Parathyroid adenoma (tissue), 2 donors: ENCODE data around the gene FBLN2.

Experiments used
- H2AFZ ChIP-seq: fragments of 300-600 bp; sonication (generic); one replicate; pipeline ENCODE4 v1.7.0; 2017; ENCODE audit warnings: antibody characterized with exemption, mild to moderate bottlenecking
- H3K27ac ChIP-seq: fragments of 300-600 bp; sonication (generic); one replicate; pipeline ENCODE4 v1.7.0; 2017
- H3K27me3 ChIP-seq: fragments of 300-600 bp; sonication (generic); one replicate; pipeline ENCODE4 v1.7.0; 2017; ENCODE audit warnings: low read length; ENCODE audit not compliant: control insufficient read depth, insufficient read depth
- H3K36me3 ChIP-seq: fragments of 300-600 bp; sonication (generic); one replicate; pipeline ENCODE4 v1.7.0; 2017; ENCODE audit warnings: low read length; ENCODE audit not compliant: control insufficient read depth, insufficient read depth
- H3K4me1 ChIP-seq: fragments of 300-600 bp; sonication (generic); one replicate; pipeline ENCODE4 v1.7.0; 2017; ENCODE audit warnings: control low read depth
- H3K4me2 ChIP-seq: fragments of 300-600 bp; sonication (generic); one replicate; pipeline ENCODE4 v1.7.0; 2017; ENCODE audit warnings: low read length
- H3K4me3 ChIP-seq: fragments of 300-600 bp; sonication (generic); one replicate; pipeline ENCODE4 v1.7.0; 2017; ENCODE audit warnings: low read depth, low read length
- H3K79me2 ChIP-seq: fragments of 300-600 bp; sonication (generic); one replicate; pipeline ENCODE4 v1.7.0; 2017; ENCODE audit warnings: control low read depth
- H3K9ac ChIP-seq: fragments of 300-600 bp; sonication (generic); one replicate; pipeline ENCODE4 v1.7.0; 2017; ENCODE audit warnings: mild to moderate bottlenecking
- H3K9me3 ChIP-seq: fragments of 300-600 bp; sonication (generic); one replicate; pipeline ENCODE4 v1.7.0; 2017; ENCODE audit warnings: low read length; ENCODE audit not compliant: control insufficient read depth
- CTCF ChIP-seq: fragments of 300-600 bp; sonication (generic); IDR thresholded peaks from one replicate; pipeline ENCODE4 v1.7.0; 2017; ENCODE audit warnings: antibody characterized with exemption, mild to moderate bottlenecking
- donor health status: primary hyperparathyroidism.

FBLN2 gene

GRCh38 chr3:13634615-13635014 lies 85.7 kb downstream of the FBLN2 start:
- Histone ChIP-seq H3K4me3 (no peak overlapping the region), H3K79me2 (no peaks in the 10 kb centered on the region), H3K27ac (no peak overlapping the region)

GRCh38 chr3:13636186-13636585 lies 87.3 kb downstream of the FBLN2 start:
- H3K27me3 ChIP-seq = no peaks in the 10 kb centered on the region
- H3K9me3 ChIP-seq = no peaks in the 10 kb centered on the region
- no peaks in the 10 kb centered on the region for H3K79me2 ChIP-seq
- H3K4me3 ChIP-seq = no peak overlapping the region
- no peak overlapping the region for H3K9ac ChIP-seq
- H2AFZ ChIP-seq = no peak overlapping the region
- no peaks in the 10 kb centered on the region for H3K4me1 ChIP-seq
- H3K27ac ChIP-seq = no peak overlapping the region
- no peak overlapping the region for H3K4me2 ChIP-seq
- no peak for TF ChIP-seq CTCF
- H3K36me3 ChIP-seq = no peaks in the 10 kb centered on the region

More at GRCh38 chr3:13634615-13635014, 85.7 kb downstream of the FBLN2 start:
- Histone ChIP-seq H3K4me2 (no peak overlapping the region), H3K9ac (no peak overlapping the region), H3K27me3 (no peaks in the 10 kb centered on the region), H3K9me3 (no peaks in the 10 kb centered on the region), H3K36me3 (no peaks in the 10 kb centered on the region), H3K4me1 (no peaks in the 10 kb centered on the region), H2AFZ (no peak overlapping the region)
- no peak for TF ChIP-seq CTCF

GRCh38 chr3:13636874-13637273 lies 87.9 kb downstream of the FBLN2 start:
- H3K27ac ChIP-seq = no peak overlapping the region
- no peak overlapping the region for H3K4me2 ChIP-seq
- TF ChIP-seq CTCF = no peak

GRCh38 chr3:13637311-13637891 lies 88.5 kb downstream of the FBLN2 start:
- H3K79me2 ChIP-seq = no peaks in the 10 kb centered on the region
- no peak overlapping the region for H2AFZ ChIP-seq
- no peaks in the 10 kb centered on the region for H3K27me3 ChIP-seq
- no peak for TF ChIP-seq CTCF
- H3K27ac ChIP-seq = no peak overlapping the region
- H3K4me3 ChIP-seq = no peak overlapping the region
- no peaks in the 10 kb centered on the region for H3K4me1 ChIP-seq
- H3K9me3 ChIP-seq = no peaks in the 10 kb centered on the region
- H3K36me3 ChIP-seq = no peaks in the 10 kb centered on the region
- no peak overlapping the region for H3K9ac ChIP-seq
- no peak overlapping the region for H3K4me2 ChIP-seq

More at GRCh38 chr3:13636874-13637273, 87.9 kb downstream of the FBLN2 start:
- Histone ChIP-seq H2AFZ (no peak overlapping the region), H3K9me3 (no peaks in the 10 kb centered on the region), H3K9ac (no peak overlapping the region), H3K27me3 (no peaks in the 10 kb centered on the region), H3K4me1 (no peaks in the 10 kb centered on the region), H3K4me3 (no peak overlapping the region), H3K79me2 (no peaks in the 10 kb centered on the region), H3K36me3 (no peaks in the 10 kb centered on the region)

- no peaks in the 10 kb centered on the region for H3K36me3 ChIP-seq
- H3K27me3 ChIP-seq = no peaks in the 10 kb centered on the region
- H3K4me2 ChIP-seq = no peak overlapping the region
- no peak overlapping the region for H2AFZ ChIP-seq
- H3K4me3 ChIP-seq = no peak overlapping the region
- no peak for TF ChIP-seq CTCF
- H3K79me2 ChIP-seq = no peaks in the 10 kb centered on the region
- H3K9me3 ChIP-seq = no peaks in the 10 kb centered on the region
- H3K9ac ChIP-seq = no peak overlapping the region
- H3K27ac ChIP-seq = no peak overlapping the region
- H3K4me1 ChIP-seq = no peaks in the 10 kb centered on the region
Observed at GRCh38 chr3:13637953-13638352, 89.0 kb downstream of the FBLN2 start.
